Amniotic epithelial cell (primary cell): ENCODE results near the gene TMEM255B.
A peak's percentile ranks its signal among the peaks of the same experiment; 100 is the strongest.

ENCODE experiments used
- DNase-seq: peaks from one replicate; pipeline ENCODE4 v3.0.0-alpha.2; 2010; ENCODE audit warnings: low read depth

Gene TMEM255B

DNA sequence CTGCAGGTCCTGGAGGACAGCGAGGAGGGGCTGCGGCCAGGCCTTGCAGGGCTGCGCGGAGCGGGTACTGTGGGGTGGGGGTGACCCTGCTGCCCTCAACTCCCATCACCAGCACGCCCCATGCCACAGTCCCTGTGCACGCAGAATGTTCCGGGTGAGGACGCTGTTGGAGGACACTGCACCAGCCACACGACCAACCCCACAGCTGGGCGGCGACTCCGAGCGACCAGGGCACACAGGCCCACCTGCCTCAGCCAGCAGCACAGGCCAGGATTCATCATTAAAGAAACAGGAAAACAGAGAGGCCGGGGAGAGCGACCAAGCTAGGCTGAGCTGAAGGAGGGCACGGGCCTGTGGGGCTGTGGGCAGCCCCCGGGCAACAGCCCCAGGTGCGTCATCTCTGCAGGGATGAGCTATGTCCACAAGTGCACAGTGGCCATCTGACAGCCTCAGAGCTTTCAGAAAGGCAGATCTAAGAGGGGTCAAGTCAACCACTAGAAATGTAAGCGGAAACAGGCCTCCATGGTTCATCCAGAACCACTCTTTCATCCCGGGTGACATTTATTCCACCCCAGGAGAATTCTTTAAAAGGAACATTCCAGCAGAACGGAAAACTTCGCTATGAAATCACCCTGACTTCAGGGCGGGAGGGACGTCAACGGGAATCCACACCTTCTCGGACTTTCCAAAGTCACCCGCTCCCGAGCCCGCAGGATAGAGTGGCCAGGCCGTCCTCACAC is 103.3 kb downstream of the TMEM255B start:
- DNase-seq: peak; percentile 52

DNA sequence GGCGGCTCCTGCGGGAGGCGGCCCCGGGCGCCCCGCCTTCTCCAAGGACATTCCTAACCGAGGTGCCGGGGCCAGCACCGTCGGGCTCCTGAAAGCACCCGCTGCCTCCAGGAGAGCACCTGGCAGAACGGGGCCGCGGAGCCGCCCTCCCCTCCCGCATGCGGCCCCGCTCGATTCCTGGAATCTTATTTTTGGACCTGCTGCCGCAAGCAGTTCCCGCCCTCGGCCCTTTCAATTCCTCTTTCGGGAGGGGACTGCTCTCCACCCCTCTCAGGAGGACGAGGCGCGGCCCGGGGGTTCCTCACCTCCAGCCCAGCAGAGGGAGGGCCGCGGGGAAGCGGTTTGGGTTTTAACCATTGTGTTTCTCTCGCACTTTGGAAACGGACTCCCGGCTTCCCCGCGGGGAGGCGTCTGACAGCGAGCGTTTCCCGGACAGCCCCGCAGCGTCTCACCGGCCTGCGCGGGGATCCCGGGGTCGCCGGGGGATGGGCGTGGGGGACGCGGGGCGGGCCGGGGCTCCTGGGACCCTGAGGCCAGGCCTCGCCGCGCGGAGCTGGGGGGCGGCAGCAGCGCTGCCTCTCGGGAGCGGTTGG is 104.0 kb downstream of the TMEM255B start:
- DNase-seq: peak; percentile 20

DNA sequence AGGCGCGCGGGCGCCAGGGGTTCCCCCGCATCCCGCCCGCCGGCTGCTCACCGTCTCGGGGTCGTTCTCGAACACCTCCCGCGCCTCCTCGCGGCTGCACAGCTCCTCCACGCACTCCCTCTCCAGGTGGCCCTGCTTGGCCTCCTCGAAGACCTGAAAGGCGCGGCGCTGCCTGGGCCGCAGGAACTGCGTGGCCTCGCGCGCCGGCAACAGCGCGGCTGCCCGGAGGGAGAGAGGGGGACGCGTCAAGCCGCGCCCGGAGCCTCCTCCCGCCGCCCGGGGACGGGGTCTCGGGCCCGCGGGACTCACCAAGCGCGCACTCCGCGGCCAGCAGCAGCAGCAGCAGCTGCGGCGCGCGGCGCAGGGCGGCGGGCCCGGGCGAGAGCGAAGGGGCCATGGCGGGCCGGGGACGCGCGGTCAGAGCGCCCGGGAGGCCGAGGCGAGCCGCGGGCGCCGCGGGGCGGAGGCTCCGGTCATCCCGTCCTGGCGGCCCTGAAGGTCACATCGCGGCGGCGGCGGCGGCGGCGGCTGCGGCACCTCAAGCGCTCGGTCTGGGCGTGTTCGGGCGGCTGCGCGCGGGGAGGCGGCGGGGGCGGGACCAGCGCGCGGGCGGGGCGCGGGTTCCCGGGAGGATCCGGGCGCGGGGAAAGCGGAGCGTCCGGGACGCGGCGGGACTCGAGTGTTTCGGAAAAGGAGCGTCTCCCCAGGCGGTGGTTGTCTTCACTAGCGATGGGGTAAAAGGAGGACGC is 104.7 kb downstream of the TMEM255B start, which contains the start of gene GAS6:
GAS6 (minus strand) TSS at position 553 of the 749 bp plus-strand sequence; CDS start at position 397, 156 bp downstream.
- DNase-seq: peak; percentile 45

GRCh38 chr13:113864273-113864890 is 105.4 kb downstream of the TMEM255B start:
- peak; percentile 25 for DNase-seq

GRCh38 chr13:113865427-113865826 is 106.4 kb downstream of the TMEM255B start:
- no peak for DNase-seq
